T47D (cell line): ENCODE results near the gene ANKIB1.

Experiments
- DNase-seq, 2 experiments: peaks; one replicate each; pipeline versions ENCODE4 v3.0.0 to v3.0.0-alpha.2; 2011 to 2012; ENCODE audit warnings: low read depth in 1 of 2, low spot score in 1 of 2
- JUND ChIP-seq: IDR thresholded peaks from 2 replicates; pipeline ENCODE4 v1.6.1; 2012; ENCODE audit warnings: low read depth
- in situ Hi-C: cut with HindIII; loops from 2 replicates; pipeline ENCODE4 v1.10.0; 2016; ENCODE audit warnings: low sequenced_read_pairs, low pct_unique_long_range_greater_than_20kb

The ANKIB1 gene

GRCh38 chr7:92245487-92246359 lies at the start of gene ANKIB1, which contains the start of gene KRIT1:
Gene ANKIB1 (plus strand): TSS chr7:92245974. CDS start chr7:92294979, 49,005 bp downstream.
Gene KRIT1 (minus strand): TSS chr7:92245914. CDS start chr7:92242135, 3,779 bp downstream.
- in situ Hi-C loops = no loop called here
- no peak for TF ChIP-seq JUND
- peak; percentile 60 to 85 for DNase-seq

- TF ChIP-seq JUND = no peak
- in situ Hi-C loops = no loop called here
- no peak for DNase-seq
Measured at GRCh38 chr7:92200791-92201190, 45.0 kb upstream of the ANKIB1 start.

- in situ Hi-C loops = no loop called here
- TF ChIP-seq JUND = no peak
Measured at GRCh38 chr7:92205987-92206386, 39.8 kb upstream of the ANKIB1 start.

GRCh38 chr7:92206672-92207071 lies 39.1 kb upstream of the ANKIB1 start:
- no peak for DNase-seq
- in situ Hi-C loops = no loop called here
- TF ChIP-seq JUND = no peak

More at GRCh38 chr7:92205987-92206386, 39.8 kb upstream of the ANKIB1 start:
- DNase-seq = no peak

GRCh38 chr7:92221766-92222165 lies 24.0 kb upstream of the ANKIB1 start:
- no peak for TF ChIP-seq JUND
- in situ Hi-C loops = no loop called here
- DNase-seq = no peak

GRCh38 chr7:92226981-92227380 lies 18.8 kb upstream of the ANKIB1 start:
- TF ChIP-seq JUND = no peak
- DNase-seq = no peak
- in situ Hi-C loops = no loop called here

GRCh38 chr7:92228100-92228499 lies 17.7 kb upstream of the ANKIB1 start:
- DNase-seq = no peak
- in situ Hi-C loops = no loop called here
- no peak for TF ChIP-seq JUND

GRCh38 chr7:92228742-92229141 lies 17.0 kb upstream of the ANKIB1 start:
- no peak for DNase-seq
- in situ Hi-C loops = no loop called here
- TF ChIP-seq JUND = no peak

- in situ Hi-C loops = no loop called here
- TF ChIP-seq JUND = no peak
- DNase-seq = no peak
Measured at GRCh38 chr7:92230547-92230946, 15.2 kb upstream of the ANKIB1 start.

GRCh38 chr7:92242972-92243371 lies 2.8 kb upstream of the ANKIB1 start:
- DNase-seq = no peak
- in situ Hi-C loops = no loop called here

GRCh38 chr7:92244808-92245486 lies 827 bp upstream of the ANKIB1 start:
- no peak for DNase-seq
- no peak for TF ChIP-seq JUND
- in situ Hi-C loops = no loop called here

More at GRCh38 chr7:92242972-92243371, 2.8 kb upstream of the ANKIB1 start:
- TF ChIP-seq JUND = no peak

GRCh38 chr7:92246360-92247101 lies 757 bp downstream of the ANKIB1 start:
- peak in 1 of 2 experiments; percentile 27 for DNase-seq
- TF ChIP-seq JUND = no peak
- in situ Hi-C loops = no loop called here
